ENCODE results near the gene CYP46A1.

Gene CYP46A1

GRCh38 chr14:99715266-99716000 lies 31.3 kb downstream of the CYP46A1 start:
- DNase-seq (ENCODE audit: low read depth), result no peak

- no peak for DNase-seq (ENCODE audit: low read depth)
Observed at GRCh38 chr14:99716091-99716849, 32.2 kb downstream of the CYP46A1 start.

- DNase-seq (ENCODE audit: low read depth), result no peak
Observed at GRCh38 chr14:99716850-99717681, 33.0 kb downstream of the CYP46A1 start.

- no peak for DNase-seq (ENCODE audit: low read depth)
Observed at GRCh38 chr14:99717682-99718013, 33.5 kb downstream of the CYP46A1 start.

GRCh38 chr14:99718031-99718810 lies 34.1 kb downstream of the CYP46A1 start:
- no peak for DNase-seq (ENCODE audit: low read depth)

GRCh38 chr14:99718811-99719192 lies 34.7 kb downstream of the CYP46A1 start:
- DNase-seq (ENCODE audit: low read depth), result no peak

GRCh38 chr14:99720941-99721791 lies 37.1 kb downstream of the CYP46A1 start:
- DNase-seq (ENCODE audit: low read depth), result no peak

GRCh38 chr14:99721792-99722516 lies 37.9 kb downstream of the CYP46A1 start:
- DNase-seq (ENCODE audit: low read depth), result no peak

GRCh38 chr14:99722741-99723140 lies 38.6 kb downstream of the CYP46A1 start:
- no peak for DNase-seq (ENCODE audit: low read depth)

GRCh38 chr14:99724196-99724891 lies 40.2 kb downstream of the CYP46A1 start:
- no peak for DNase-seq (ENCODE audit: low read depth)

- DNase-seq (ENCODE audit: low read depth), result no peak
Observed at GRCh38 chr14:99724939-99725773, 41.1 kb downstream of the CYP46A1 start.

- no peak for DNase-seq (ENCODE audit: low read depth)
Observed at GRCh38 chr14:99725774-99726537, 41.9 kb downstream of the CYP46A1 start.

GRCh38 chr14:99726538-99727095 lies 42.5 kb downstream of the CYP46A1 start:
- DNase-seq (ENCODE audit: low read depth), result no peak

GRCh38 chr14:99727096-99727870 lies 43.2 kb downstream of the CYP46A1 start:
- no peak for DNase-seq (ENCODE audit: low read depth)

GRCh38 chr14:99728231-99728920 lies 44.3 kb downstream of the CYP46A1 start:
- no peak for DNase-seq (ENCODE audit: low read depth)

- DNase-seq (ENCODE audit: low read depth), result no peak
Observed at GRCh38 chr14:99728981-99729451, 44.9 kb downstream of the CYP46A1 start.

All from T-helper 22 cell (primary cell).